Loucy (cell line): ENCODE results near the gene RAB40B.

Experiments used
- H2AFZ ChIP-seq: fragments of 200-600 bp; sonication (generic); 2 replicates; pipeline ENCODE4 v1.6.0; 2016; ENCODE audit warnings: antibody characterized with exemption, mild to moderate bottlenecking, low read length, moderate library complexity
- H3F3A ChIP-seq: fragments of 200-600 bp; 2 replicates; pipeline ENCODE4 v1.6.0; 2016; ENCODE audit warnings: antibody characterized with exemption, low read depth, mild to moderate bottlenecking
- H3K27me3 ChIP-seq: fragments of 200-600 bp; sonication (generic); 2 replicates; pipeline ENCODE4 v1.6.1; 2014; ENCODE audit warnings: low read length, mild to moderate bottlenecking; ENCODE audit not compliant: insufficient read depth, poor library complexity, severe bottlenecking
- H3K36me3 ChIP-seq: fragments of 200-600 bp; sonication (generic); 2 replicates; pipeline ENCODE4 v1.6.1; 2016; ENCODE audit warnings: low read length; ENCODE audit not compliant: insufficient read depth
- H3K4me1 ChIP-seq: fragments of 200-600 bp; sonication (generic); 2 replicates; pipeline ENCODE4 v1.5.1; 2014; ENCODE audit warnings: low read length, mild to moderate bottlenecking; ENCODE audit not compliant: insufficient read depth, poor library complexity, severe bottlenecking
- H3K4me2 ChIP-seq: fragments of 200-600 bp; sonication (generic); 2 replicates; pipeline ENCODE4 v1.6.0; 2014; ENCODE audit warnings: antibody characterized with exemption, low read length, low read depth, mild to moderate bottlenecking; ENCODE audit not compliant: poor library complexity, severe bottlenecking
- H3K4me3 ChIP-seq: fragments of 200-600 bp; sonication (generic); 2 replicates; pipeline ENCODE4 v1.5.1; 2014; ENCODE audit warnings: low read length, mild to moderate bottlenecking, mixed read lengths; ENCODE audit not compliant: poor library complexity, severe bottlenecking
- H3K79me2 ChIP-seq: fragments of 200-600 bp; sonication (generic); 2 replicates; pipeline ENCODE4 v1.6.1; 2014; ENCODE audit warnings: low read length; ENCODE audit not compliant: insufficient read depth
- H3K9ac ChIP-seq: fragments of 200-600 bp; sonication (generic); 2 replicates; pipeline ENCODE4 v1.6.0; 2014; ENCODE audit warnings: mild to moderate bottlenecking, low read depth, low read length, moderate library complexity; ENCODE audit not compliant: poor library complexity, severe bottlenecking
- H3K9me2 ChIP-seq: fragments of 200-600 bp; sonication (generic); replicated peaks from 2 replicates; pipeline ENCODE4 v1.6.1; 2016; ENCODE audit warnings: low read depth, low read length, mixed read lengths
- H3K9me3 ChIP-seq: fragments of 200-600 bp; sonication (generic); 2 replicates; pipeline ENCODE4 v1.6.1; 2014; ENCODE audit warnings: mild to moderate bottlenecking, antibody characterized with exemption, low read length, low read depth; ENCODE audit not compliant: insufficient read depth
- H4K20me1 ChIP-seq: fragments of 200-600 bp; sonication (generic); 2 replicates; pipeline ENCODE4 v1.6.0; 2014; ENCODE audit warnings: antibody characterized with exemption, low read length, mild to moderate bottlenecking; ENCODE audit not compliant: insufficient read depth, poor library complexity, severe bottlenecking
- EZH2phosphoT487 ChIP-seq: fragments of 200-600 bp; IDR thresholded peaks from 2 replicates; pipeline ENCODE4 v1.6.1; 2018; ENCODE audit warnings: antibody characterized with exemption, mild to moderate bottlenecking, moderate library complexity, borderline replicate concordance
- TF ChIP-seq, protein P1 (sequence below): fragments of 200-600 bp; sonication (generic); conservative IDR thresholded peaks from 2 replicates; pipeline ENCODE4 v1.5.1; 2014; ENCODE audit warnings: mild to moderate bottlenecking, antibody characterized with exemption, low read length

RAB40B gene

DNA sequence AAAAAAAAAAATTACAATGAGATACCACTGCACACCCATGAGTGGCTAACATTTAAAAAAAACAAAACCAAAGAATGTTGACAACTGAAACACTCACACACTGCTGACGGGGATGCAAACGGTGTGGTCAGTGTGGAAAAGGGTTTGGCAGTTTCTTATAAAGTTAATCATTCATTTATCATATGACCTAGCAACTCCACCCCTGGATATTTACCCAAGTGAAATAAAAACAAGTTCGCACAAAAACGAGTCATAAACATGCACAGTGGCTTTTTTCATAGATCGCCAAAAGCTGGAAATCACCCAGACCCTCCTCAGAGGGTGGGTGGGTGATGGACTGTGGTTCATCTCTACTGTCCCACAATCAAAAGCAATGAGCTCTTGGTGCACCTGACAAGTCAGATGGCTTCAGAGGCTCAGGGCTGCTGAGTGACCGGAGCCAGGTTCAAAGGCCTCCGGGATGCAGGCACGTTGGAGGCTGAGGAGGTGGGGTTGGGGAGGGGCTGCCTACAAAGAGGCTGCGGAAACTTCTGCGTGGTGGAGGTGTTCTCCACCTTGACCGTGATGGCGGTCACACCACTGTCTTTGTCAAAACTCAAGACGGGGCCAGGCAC lies 14.2 kb downstream of the RAB40B start:
- Histone ChIP-seq H3K9me3 (peaks cover 4% of the 10 kb centered on the region; the same call in 1 of the 2 replicates), H3K9ac (no peak overlapping the region), H3K79me2 (no peaks in the 10 kb centered on the region), H3K4me1 (no peaks in the 10 kb centered on the region), H3K4me2 (no peak overlapping the region), H4K20me1 (no peaks in the 10 kb centered on the region), H3K9me2 (no peaks in the 10 kb centered on the region), H3F3A (no peaks in the 10 kb centered on the region), H3K4me3 (no peak overlapping the region), H3K27me3 (no peaks in the 10 kb centered on the region), H3K36me3 (no peaks in the 10 kb centered on the region), H2AFZ (no peak overlapping the region)
- no peak for TF ChIP-seq EZH2phosphoT487
- TF ChIP-seq, protein P1, sequence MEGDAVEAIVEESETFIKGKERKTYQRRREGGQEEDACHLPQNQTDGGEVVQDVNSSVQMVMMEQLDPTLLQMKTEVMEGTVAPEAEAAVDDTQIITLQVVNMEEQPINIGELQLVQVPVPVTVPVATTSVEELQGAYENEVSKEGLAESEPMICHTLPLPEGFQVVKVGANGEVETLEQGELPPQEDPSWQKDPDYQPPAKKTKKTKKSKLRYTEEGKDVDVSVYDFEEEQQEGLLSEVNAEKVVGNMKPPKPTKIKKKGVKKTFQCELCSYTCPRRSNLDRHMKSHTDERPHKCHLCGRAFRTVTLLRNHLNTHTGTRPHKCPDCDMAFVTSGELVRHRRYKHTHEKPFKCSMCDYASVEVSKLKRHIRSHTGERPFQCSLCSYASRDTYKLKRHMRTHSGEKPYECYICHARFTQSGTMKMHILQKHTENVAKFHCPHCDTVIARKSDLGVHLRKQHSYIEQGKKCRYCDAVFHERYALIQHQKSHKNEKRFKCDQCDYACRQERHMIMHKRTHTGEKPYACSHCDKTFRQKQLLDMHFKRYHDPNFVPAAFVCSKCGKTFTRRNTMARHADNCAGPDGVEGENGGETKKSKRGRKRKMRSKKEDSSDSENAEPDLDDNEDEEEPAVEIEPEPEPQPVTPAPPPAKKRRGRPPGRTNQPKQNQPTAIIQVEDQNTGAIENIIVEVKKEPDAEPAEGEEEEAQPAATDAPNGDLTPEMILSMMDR = no peak

DNA sequence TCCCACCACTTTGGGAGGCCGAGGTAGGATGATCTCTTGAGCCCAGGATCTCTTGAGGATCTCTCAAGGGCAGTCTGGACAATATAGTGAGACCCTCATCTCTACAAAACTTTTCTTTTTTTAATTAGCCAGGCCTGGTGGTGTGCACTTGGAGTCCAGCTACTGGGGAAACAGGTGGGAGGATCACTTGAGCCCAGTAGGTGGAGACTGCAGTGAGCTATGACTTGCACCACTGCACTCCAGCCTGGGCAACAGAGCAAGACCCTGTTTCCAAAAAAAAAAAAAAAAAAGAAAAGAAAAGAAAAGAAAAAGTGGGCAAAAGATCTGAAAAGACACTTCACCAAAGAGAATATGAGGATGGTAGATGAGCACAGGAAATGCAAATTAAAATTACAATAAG lies 15.0 kb downstream of the RAB40B start:
- TF ChIP-seq, protein P1 = no peak
- TF ChIP-seq EZH2phosphoT487 = no peak
- no peaks in the 10 kb centered on the region for H3F3A ChIP-seq
- no peaks in the 10 kb centered on the region for H3K9me2 ChIP-seq
- no peak overlapping the region for H3K9ac ChIP-seq
- H4K20me1 ChIP-seq = no peaks in the 10 kb centered on the region
- H3K9me3 ChIP-seq = peaks cover 4% of the 10 kb centered on the region; the same call in 1 of the 2 replicates
- no peaks in the 10 kb centered on the region for H3K4me1 ChIP-seq
- H3K4me3 ChIP-seq = no peak overlapping the region
- H3K4me2 ChIP-seq = no peak overlapping the region
- no peaks in the 10 kb centered on the region for H3K27me3 ChIP-seq
- no peak overlapping the region for H2AFZ ChIP-seq
- H3K36me3 ChIP-seq = no peaks in the 10 kb centered on the region
- H3K79me2 ChIP-seq = no peaks in the 10 kb centered on the region

DNA sequence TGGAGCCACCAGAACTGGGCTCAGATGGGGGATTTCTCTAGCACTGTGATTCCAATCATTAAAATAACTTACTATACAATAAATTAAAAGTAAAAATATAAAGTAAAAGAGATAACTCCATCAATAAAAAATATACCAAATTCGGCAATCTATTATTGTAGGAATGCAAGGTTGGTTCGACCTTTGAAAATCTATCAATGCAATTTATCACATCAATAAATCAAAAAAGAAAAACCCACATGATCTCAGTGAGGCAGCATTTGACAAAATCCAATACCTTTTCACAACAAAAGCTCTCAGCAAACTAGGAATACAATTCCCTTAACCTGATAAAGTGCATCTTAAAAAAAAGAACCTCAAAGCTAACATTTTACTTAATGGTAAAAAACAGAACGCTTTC lies 17.0 kb downstream of the RAB40B start:
- Histone ChIP-seq H2AFZ (no peak overlapping the region), H3K9ac (no peak overlapping the region), H3F3A (no peaks in the 10 kb centered on the region), H4K20me1 (no peaks in the 10 kb centered on the region), H3K79me2 (no peaks in the 10 kb centered on the region), H3K4me2 (no peak overlapping the region), H3K4me3 (no peak overlapping the region), H3K36me3 (no peaks in the 10 kb centered on the region), H3K4me1 (no peaks in the 10 kb centered on the region), H3K9me2 (no peaks in the 10 kb centered on the region), H3K9me3 (peaks cover 4% of the 10 kb centered on the region; the same call in 1 of the 2 replicates), H3K27me3 (no peaks in the 10 kb centered on the region)
- no peak for TF ChIP-seq EZH2phosphoT487
- TF ChIP-seq, protein P1 = no peak
